Activated CD4-positive, alpha-beta T cell treated with anti-CD3 and anti-CD28 coated beads for 36 hours (primary cell): ENCODE results near the gene LRBA. TPM values are rescaled to one million over a fixed set of nuclear protein-coding genes. Genes with fewer than 3 reads are reported as not detected.
"Not testable (repeated sequence)": the region's sequence is repeated elsewhere in the genome, so short reads cannot be mapped to it uniquely, and the experiment has no call there.

Experiments
- ATAC-seq: fragments of 200-7000 bp; cut with Tn5 transposase; one replicate; pipeline ENCODE4 v1.10.0; 2021; ENCODE audit warnings: mild to moderate bottlenecking, moderate library complexity
- CTCF ChIA-PET: fragments of 350-600 bp; sonication (Branson Sonifier 250); formaldehyde crosslinking; loops from one replicate; lab custom pipeline; 2021; ENCODE audit warnings: antibody characterized with exemption; lab: Charles Lee
- POLR2A ChIA-PET: fragments of 350-600 bp; sonication (Branson Sonifier 250); formaldehyde crosslinking; loops from one replicate; lab custom pipeline; 2021; ENCODE audit warnings: antibody characterized with exemption, inconsistent platforms; lab: Charles Lee
- DNase-seq: peaks from one replicate; pipeline ENCODE4 v3.0.0-alpha.2; 2020
- H3K27ac Mint-ChIP-seq: one replicate; pipeline ENCODE4 v1.8.0; 2021; ENCODE audit warnings: mixed read lengths
- H3K27me3 Mint-ChIP-seq: one replicate; pipeline ENCODE4 v1.8.0; 2021; ENCODE audit warnings: mixed read lengths
- H3K36me3 Mint-ChIP-seq: one replicate; pipeline ENCODE4 v1.8.0; 2021; ENCODE audit warnings: low read depth, mixed read lengths
- H3K4me1 Mint-ChIP-seq: one replicate; pipeline ENCODE4 v1.8.0; 2021; ENCODE audit warnings: mixed read lengths
- H3K4me3 Mint-ChIP-seq: one replicate; pipeline ENCODE4 v1.8.0; 2021; ENCODE audit warnings: mild to moderate bottlenecking, moderate library complexity, mixed read lengths
- H3K9me3 Mint-ChIP-seq: one replicate; pipeline ENCODE4 v1.8.0; 2021; ENCODE audit warnings: low read depth, mixed read lengths
- intact Hi-C, 2 experiments: fragments of 100-400 bp; cut with DNase I in 1 of 2; cut with micrococcal nuclease in 1 of 2; formaldehyde crosslinking; loops; one replicate each; pipeline versions ENCODE4 v1.14.2 to v1.15.1; 2022 to 2024; cut with DNase I, micrococcal nuclease
- total RNA-seq, 2 experiments: library from RNA; stranded (reverse); gene quantifications; one replicate each; pipeline ENCODE4 v1.2.3, GENCODE V29; 2021

LRBA gene
- total RNA-seq, 2 experiments from 2014 or later: 56.6 to 59.2 TPM

GRCh38 chr4:150662686-150663085, 352.4 kb downstream of the LRBA start:
- Mint-ChIP-seq H3K27me3 (no peaks in the 10 kb centered on the region), H3K36me3 (peaks cover 9% of the 10 kb centered on the region), H3K4me1 (no peaks in the 10 kb centered on the region), H3K4me3 (no peak overlapping the region), H3K27ac (no peak overlapping the region), H3K9me3 (no peaks in the 10 kb centered on the region)
- ChIA-PET POLR2A (no interaction called here), CTCF (no interaction called here)
- ATAC-seq (no peak), DNase-seq (no peak)
- intact Hi-C loops: no loop called here

DNA sequence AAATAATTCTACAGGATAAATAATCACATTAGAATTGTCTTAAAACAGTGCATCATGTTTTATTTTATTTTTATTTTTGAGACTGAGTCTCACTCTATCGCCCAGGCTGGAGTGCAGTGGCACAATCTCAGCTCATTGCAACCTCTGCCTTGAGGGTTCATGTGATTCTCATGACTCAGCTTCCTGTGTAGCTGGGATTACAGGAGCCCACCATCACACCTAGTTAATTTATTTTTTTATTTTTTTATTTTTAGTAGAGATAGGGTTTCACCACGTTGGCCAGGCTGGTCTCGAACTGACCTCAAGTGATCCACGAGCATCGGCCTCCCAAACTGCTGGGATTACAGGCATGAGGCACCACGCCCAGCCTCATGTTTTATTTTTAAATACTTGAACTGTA, 353.5 kb downstream of the LRBA start:
- intact Hi-C loops, ATAC-seq, H3K36me3 Mint-ChIP-seq, H3K27me3 Mint-ChIP-seq, H3K9me3 Mint-ChIP-seq, H3K4me1 Mint-ChIP-seq, DNase-seq, POLR2A ChIA-PET, CTCF ChIA-PET, H3K27ac Mint-ChIP-seq, H3K4me3 Mint-ChIP-seq: not testable (repeated sequence)

DNA sequence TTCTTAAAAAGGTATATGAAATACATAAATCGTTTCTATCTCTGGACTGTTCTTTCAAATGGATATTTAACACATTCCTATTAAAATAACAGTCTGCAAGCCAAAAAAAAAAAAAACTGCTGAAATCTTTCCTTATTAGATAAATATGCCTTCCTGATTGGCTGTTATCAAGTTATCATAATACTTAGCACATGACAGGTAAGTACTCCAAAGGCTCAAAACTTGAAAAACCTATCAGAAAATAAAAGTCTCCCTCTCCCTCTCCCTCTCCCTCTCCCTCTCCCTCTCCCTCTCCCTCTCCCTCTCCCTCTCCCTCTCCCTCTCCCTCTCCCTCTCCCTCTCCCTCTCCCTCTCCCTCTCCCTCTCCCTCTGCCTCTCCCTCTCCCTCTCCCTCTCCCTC, 356.8 kb downstream of the LRBA start:
- H3K4me3 Mint-ChIP-seq, intact Hi-C loops, H3K4me1 Mint-ChIP-seq, ATAC-seq, H3K9me3 Mint-ChIP-seq, POLR2A ChIA-PET, CTCF ChIA-PET, H3K27me3 Mint-ChIP-seq, H3K27ac Mint-ChIP-seq, DNase-seq, H3K36me3 Mint-ChIP-seq: not testable (repeated sequence)

- ATAC-seq (no peak), DNase-seq (no peak)
- ChIA-PET POLR2A (no interaction called here), CTCF (no interaction called here)
- H3K9me3 Mint-ChIP-seq: no peaks in the 10 kb centered on the region
- intact Hi-C loops: no loop called here
- H3K27me3 Mint-ChIP-seq: no peaks in the 10 kb centered on the region
- peaks cover 8% of the 10 kb centered on the region for H3K36me3 Mint-ChIP-seq
- H3K27ac Mint-ChIP-seq: no peak overlapping the region
- no peak overlapping the region for H3K4me3 Mint-ChIP-seq
- H3K4me1 Mint-ChIP-seq: no peaks in the 10 kb centered on the region
These were observed 358.2 kb downstream of the LRBA start for GRCh38 chr4:150656891-150657290.

DNA sequence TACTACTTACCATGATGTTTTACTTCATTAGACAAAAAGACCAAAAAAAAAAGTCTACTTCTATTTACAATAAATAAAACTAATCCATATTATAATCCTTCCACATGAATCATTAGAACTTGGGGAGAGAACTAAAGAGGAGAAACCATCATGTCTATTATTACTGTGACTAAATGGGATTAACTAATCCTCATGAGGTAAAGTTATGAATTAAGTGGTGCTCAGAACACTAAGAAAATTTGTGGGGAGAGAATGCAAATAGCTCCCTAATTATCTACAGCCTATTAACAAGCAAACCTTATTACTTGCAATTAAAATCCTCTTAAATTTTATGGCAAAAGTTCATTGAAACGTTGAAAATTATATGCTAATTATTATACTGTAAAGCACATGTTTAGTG, 364.3 kb downstream of the LRBA start:
- Mint-ChIP-seq H3K9me3 (no peaks in the 10 kb centered on the region), H3K4me1 (peaks cover 1% of the 10 kb centered on the region), H3K4me3 (no peak overlapping the region), H3K27ac (no peak overlapping the region), H3K36me3 (peaks cover 1% of the 10 kb centered on the region), H3K27me3 (no peaks in the 10 kb centered on the region)
- intact Hi-C loops: no loop called here
- DNase-seq (no peak), ATAC-seq (no peak)
- ChIA-PET CTCF (no interaction called here), POLR2A (interaction anchor here (0.5 kb wide), 1 partner anchor 361 kb away, joined by 5 read pairs; no protein-coding TSS in a partner anchor)

GRCh38 chr4:150648123-150648522, 367.0 kb downstream of the LRBA start:
- CTCF ChIA-PET: interaction anchor here (0.6 to 1.1 kb wide), 2 partner anchors 51 to 148 kb away, joined by 3 to 4 read pairs; no protein-coding TSS in a partner anchor
- no peak for DNase-seq

DNA sequence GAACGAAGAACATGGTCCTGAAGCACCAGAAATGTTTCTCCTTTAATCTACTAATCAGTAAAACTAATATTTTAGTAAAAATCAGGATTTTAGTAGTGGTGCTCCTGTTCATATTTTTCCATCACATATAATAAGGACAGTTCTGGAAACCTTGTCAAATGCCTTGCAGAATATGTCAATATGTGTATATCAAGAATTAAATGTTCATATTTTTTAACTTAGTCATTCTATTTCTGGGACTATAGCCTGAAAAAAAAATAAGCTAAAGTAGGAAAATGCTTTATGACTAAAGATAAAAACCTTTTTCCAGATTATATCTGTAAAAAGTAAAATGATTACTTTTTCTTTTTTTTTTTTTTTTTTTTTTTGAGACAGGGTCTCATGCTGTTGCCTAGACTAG, 368.1 kb downstream of the LRBA start:
- H3K9me3 Mint-ChIP-seq: no peaks in the 10 kb centered on the region
- DNase-seq (no peak), ATAC-seq (no peak)
- peaks cover 1% of the 10 kb centered on the region for H3K4me1 Mint-ChIP-seq
- CTCF ChIA-PET: no interaction called here
- H3K27ac Mint-ChIP-seq: no peak overlapping the region
- H3K27me3 Mint-ChIP-seq: no peaks in the 10 kb centered on the region
- POLR2A ChIA-PET: no interaction called here
- H3K4me3 Mint-ChIP-seq: no peak overlapping the region
- intact Hi-C loops: no loop called here
- H3K36me3 Mint-ChIP-seq: peaks cover 2% of the 10 kb centered on the region

More at GRCh38 chr4:150648123-150648522, 367.0 kb downstream of the LRBA start:
- peaks cover 1% of the 10 kb centered on the region for H3K4me1 Mint-ChIP-seq
- intact Hi-C loops: no loop called here
- POLR2A ChIA-PET: interaction anchor here (0.6 kb wide), 1 partner anchor 462 kb away, joined by 3 read pairs; no protein-coding TSS in a partner anchor
- no peaks in the 10 kb centered on the region for H3K9me3 Mint-ChIP-seq
- H3K36me3 Mint-ChIP-seq: peaks cover 1% of the 10 kb centered on the region
- H3K27me3 Mint-ChIP-seq: no peaks in the 10 kb centered on the region
- H3K4me3 Mint-ChIP-seq: no peak overlapping the region
- no peak overlapping the region for H3K27ac Mint-ChIP-seq
- no peak for ATAC-seq

DNA sequence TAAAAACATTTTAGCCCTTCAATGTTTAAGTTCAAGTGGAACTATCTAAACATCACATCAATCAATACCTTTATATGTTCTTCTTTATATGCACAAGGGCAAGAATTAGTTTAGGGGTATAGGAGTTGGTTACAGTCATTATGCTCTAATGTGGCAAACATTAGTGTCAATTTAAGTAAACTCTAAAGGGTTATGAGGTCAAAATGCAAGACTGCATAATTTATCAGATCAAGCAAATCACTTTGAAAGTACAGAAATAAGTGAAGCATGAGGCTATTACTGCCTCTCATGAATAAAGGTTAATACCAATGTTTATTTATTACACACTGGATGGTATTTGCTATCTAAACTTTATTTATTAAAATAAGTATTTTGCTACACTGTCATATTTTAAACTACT, 373.5 kb downstream of the LRBA start:
- peaks cover 3% of the 10 kb centered on the region for H3K4me1 Mint-ChIP-seq
- CTCF ChIA-PET: no interaction called here
- H3K27ac Mint-ChIP-seq: no peak overlapping the region
- peaks cover 10% of the 10 kb centered on the region for H3K36me3 Mint-ChIP-seq
- DNase-seq (no peak), ATAC-seq (no peak)
- no peak overlapping the region for H3K4me3 Mint-ChIP-seq
- intact Hi-C loops: no loop called here
- H3K9me3 Mint-ChIP-seq: no peaks in the 10 kb centered on the region
- H3K27me3 Mint-ChIP-seq: no peaks in the 10 kb centered on the region
- POLR2A ChIA-PET: no interaction called here

DNA sequence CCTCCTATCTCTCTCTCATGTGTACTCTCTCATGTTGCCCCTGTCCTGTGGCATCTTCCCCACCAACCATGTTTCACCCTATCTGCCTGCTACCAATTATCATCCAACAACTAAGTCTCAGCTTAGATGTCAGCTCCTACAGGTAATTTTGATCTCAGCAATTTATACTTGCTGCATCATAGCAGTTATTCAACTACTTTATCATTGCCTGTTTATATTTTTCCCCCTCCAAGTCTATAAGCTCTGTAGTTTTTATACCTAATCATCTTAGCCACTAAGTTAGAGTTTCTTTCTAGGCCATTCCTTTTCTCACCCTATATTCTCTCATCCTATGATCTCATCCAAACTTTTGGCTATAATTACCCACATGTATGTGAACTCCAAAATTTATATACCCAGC, 382.4 kb downstream of the LRBA start:
- Mint-ChIP-seq H3K4me1 (no peaks in the 10 kb centered on the region), H3K27ac (no peak overlapping the region), H3K27me3 (no peaks in the 10 kb centered on the region), H3K36me3 (peaks cover 15% of the 10 kb centered on the region), H3K9me3 (peaks cover 9% of the 10 kb centered on the region), H3K4me3 (no peak overlapping the region)
- DNase-seq: no peak
- POLR2A ChIA-PET: no interaction called here
- intact Hi-C loops: no loop called here
- CTCF ChIA-PET: no interaction called here
- ATAC-seq: no peak

DNA sequence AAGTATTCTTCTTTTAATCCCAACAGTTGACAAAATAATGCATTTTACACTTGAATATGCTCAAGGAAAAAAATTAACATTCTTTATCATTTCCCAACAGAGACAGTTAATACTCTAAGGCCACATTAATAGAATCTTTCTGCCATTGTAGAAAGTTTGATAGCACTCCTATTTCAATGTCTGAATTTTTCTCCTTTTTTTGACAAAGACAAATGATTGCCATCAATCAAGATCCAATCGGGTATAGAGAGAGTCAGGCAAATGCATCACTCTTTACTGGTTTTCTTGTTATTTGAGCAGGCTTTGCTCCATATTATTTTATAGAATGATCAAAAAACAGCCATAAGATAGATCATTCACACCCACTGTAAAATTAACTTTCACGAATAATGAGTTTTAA, 387.0 kb downstream of the LRBA start:
- CTCF ChIA-PET: no interaction called here

GRCh38 chr4:150625033-150625432, 390.1 kb downstream of the LRBA start:
- Mint-ChIP-seq H3K36me3 (peaks cover 7% of the 10 kb centered on the region), H3K4me3 (no peak overlapping the region), H3K9me3 (peaks cover 1% of the 10 kb centered on the region), H3K27ac (no peak overlapping the region), H3K4me1 (no peaks in the 10 kb centered on the region), H3K27me3 (no peaks in the 10 kb centered on the region)
- intact Hi-C loops: no loop called here
- DNase-seq (no peak), ATAC-seq (no peak)
- POLR2A ChIA-PET: no interaction called here
- CTCF ChIA-PET: no interaction called here

More for the DNA sequence above, 387.0 kb downstream of the LRBA start:
- H3K27me3 Mint-ChIP-seq: no peaks in the 10 kb centered on the region
- DNase-seq: no peak
- H3K36me3 Mint-ChIP-seq: peaks cover 2% of the 10 kb centered on the region
- POLR2A ChIA-PET: interaction anchor here (0.6 kb wide), 1 partner anchor 1230 kb away, joined by 3 read pairs; no protein-coding TSS in a partner anchor
- H3K9me3 Mint-ChIP-seq: peaks cover 5% of the 10 kb centered on the region
- intact Hi-C loops: no loop called here
- no peaks in the 10 kb centered on the region for H3K4me1 Mint-ChIP-seq
- ATAC-seq: no peak
- H3K4me3 Mint-ChIP-seq: no peak overlapping the region
- H3K27ac Mint-ChIP-seq: no peak overlapping the region

DNA sequence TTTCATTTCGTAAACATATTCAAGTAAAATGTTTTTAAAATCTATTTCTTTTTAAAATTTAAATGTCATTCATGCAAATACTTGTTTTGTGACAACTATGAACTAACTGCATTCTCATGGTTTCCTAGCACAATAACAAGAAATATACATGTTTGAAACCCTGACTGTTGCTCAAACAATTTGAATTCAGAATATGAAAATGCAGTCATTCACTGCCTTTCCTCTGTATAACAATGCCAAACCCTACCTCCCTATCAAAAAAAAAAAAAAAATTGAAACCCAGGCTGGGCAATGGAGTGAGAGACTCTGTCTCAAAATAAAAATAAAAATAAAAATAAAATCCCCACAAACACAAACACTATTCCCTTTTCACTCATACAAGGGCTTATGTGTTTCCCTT, 391.0 kb downstream of the LRBA start:
- ChIA-PET CTCF (no interaction called here), POLR2A (no interaction called here)
- Mint-ChIP-seq H3K9me3 (peaks cover 1% of the 10 kb centered on the region), H3K4me3 (no peak overlapping the region), H3K36me3 (peaks cover 7% of the 10 kb centered on the region), H3K27ac (no peak overlapping the region), H3K4me1 (no peaks in the 10 kb centered on the region), H3K27me3 (no peaks in the 10 kb centered on the region)
- ATAC-seq (no peak), DNase-seq (no peak)
- intact Hi-C loops: no loop called here
